ENCODE measurements around the gene ARIH1.

Gene ARIH1

DNA sequence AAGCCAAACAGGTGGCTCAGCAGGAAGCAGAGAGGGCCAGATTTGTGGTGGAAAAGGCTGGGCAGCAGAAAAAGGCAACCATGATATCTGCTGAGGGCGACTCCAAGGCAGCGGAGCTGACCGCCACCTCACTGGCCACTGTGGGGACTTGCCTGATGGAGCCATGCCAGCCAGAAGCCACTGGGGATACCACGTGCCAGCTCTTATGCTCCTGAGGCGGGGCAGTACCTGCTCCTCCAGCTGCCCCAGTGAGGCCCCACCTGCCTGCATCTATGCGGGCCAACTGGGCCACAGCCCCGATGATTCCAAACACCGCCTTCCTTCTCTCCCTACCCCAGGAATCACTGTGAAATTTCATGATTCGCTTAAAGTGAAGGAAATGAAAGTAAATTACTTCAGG is 22.9 kb upstream of the ARIH1 start:
- in situ Hi-C loops (cut with HindIII; ENCODE audit: low sequenced_read_pairs), result no loop called here
- H3K4me3 ChIP-seq (ENCODE audit: low read depth, low read length), result no peak overlapping the region
- no peak for DNase-seq (ENCODE audit: low read depth)
- TF ChIP-seq CTCF (IDR thresholded peaks at IDR 0.05; ENCODE audit: low read depth, low read length, missing control alignments), result no peak

DNA sequence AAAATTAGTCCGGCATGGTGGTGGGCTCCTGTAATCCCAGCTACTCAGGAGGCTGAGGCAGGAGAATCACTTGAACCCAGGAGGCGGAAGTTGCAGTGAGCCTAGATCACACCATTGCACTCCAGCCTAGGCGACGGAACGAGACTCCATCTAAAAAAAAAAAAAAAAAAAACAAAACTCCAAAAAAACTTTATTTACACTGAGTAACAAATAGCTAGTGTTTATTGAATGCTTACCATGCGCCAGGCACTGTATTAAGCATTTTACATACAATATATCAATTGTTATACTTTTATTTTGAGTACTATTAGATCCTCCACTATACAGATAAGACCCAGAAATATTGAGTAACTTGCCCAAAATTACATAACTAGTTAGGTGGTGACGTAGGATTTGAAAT is 17.4 kb upstream of the ARIH1 start:
- in situ Hi-C loops (cut with HindIII; ENCODE audit: low sequenced_read_pairs), result no loop called here
- H3K4me3 ChIP-seq (ENCODE audit: low read depth, low read length), result no peak overlapping the region
- no peak for DNase-seq (ENCODE audit: low read depth)
- no peak for TF ChIP-seq CTCF (IDR thresholded peaks at IDR 0.05; ENCODE audit: low read depth, low read length, missing control alignments)

DNA sequence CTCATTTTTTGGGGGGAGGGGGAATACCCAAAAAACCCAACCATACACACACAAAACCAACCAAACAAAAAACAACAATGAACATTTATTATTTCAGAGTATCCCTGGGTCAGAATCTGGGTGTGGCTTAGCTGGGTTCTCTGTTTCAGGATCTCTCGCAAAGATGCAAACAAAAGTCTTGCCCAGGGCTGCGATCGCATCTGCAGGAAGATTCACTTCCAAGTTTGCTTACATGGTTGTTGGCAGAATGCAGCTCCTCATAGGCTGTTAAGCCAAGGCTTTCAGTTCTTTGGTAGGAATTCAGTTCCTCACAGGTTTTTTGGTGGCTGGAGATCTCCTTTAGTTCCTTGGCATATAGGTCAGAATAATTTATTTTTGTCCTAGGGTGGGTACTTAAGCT is 13.7 kb upstream of the ARIH1 start:
- no peak for TF ChIP-seq CTCF (IDR thresholded peaks at IDR 0.05; ENCODE audit: low read depth, low read length, missing control alignments)
- in situ Hi-C loops (cut with HindIII; ENCODE audit: low sequenced_read_pairs), result loop anchor here (5.0 kb wide), 1 partner anchor 78 kb away; no protein-coding TSS in a partner anchor
- no peak overlapping the region for H3K4me3 ChIP-seq (ENCODE audit: low read depth, low read length)
- DNase-seq (ENCODE audit: low read depth), result no peak

GRCh38 chr15:72463702-72464101 is 10.4 kb upstream of the ARIH1 start:
- in situ Hi-C loops (cut with HindIII; ENCODE audit: low sequenced_read_pairs), result loop anchor here (5.0 kb wide), 1 partner anchor 81 kb away; no protein-coding TSS in a partner anchor
- no peak for DNase-seq (ENCODE audit: low read depth)
- H3K4me3 ChIP-seq (ENCODE audit: low read depth, low read length), result no peak overlapping the region
- TF ChIP-seq CTCF (IDR thresholded peaks at IDR 0.05; ENCODE audit: low read depth, low read length, missing control alignments), result no peak

- no peak overlapping the region for H3K4me3 ChIP-seq (ENCODE audit: low read depth, low read length)
- in situ Hi-C loops (cut with HindIII; ENCODE audit: low sequenced_read_pairs), result loop anchor here (5.0 kb wide), 1 partner anchor 82 kb away; no protein-coding TSS in a partner anchor
- no peak for DNase-seq (ENCODE audit: low read depth)
- no peak for TF ChIP-seq CTCF (IDR thresholded peaks at IDR 0.05; ENCODE audit: low read depth, low read length, missing control alignments)
These were observed 9.9 kb upstream of the ARIH1 start for GRCh38 chr15:72464251-72464650.

GRCh38 chr15:72468103-72468502 is 6.0 kb upstream of the ARIH1 start:
- TF ChIP-seq CTCF (IDR thresholded peaks at IDR 0.05; ENCODE audit: low read depth, low read length, missing control alignments), result no peak
- no peak for DNase-seq (ENCODE audit: low read depth)
- H3K4me3 ChIP-seq (ENCODE audit: low read depth, low read length), result no peak overlapping the region
- in situ Hi-C loops (cut with HindIII; ENCODE audit: low sequenced_read_pairs), result no loop called here

Measured in astrocyte of the cerebellum (primary cell).